Measurements from ENCODE around the gene GSTM4.

GRCh38 chr1:109629372-109630030 is 26.4 kb upstream of the GSTM4 start:
- TF ChIP-seq CTCF (IDR thresholded peaks at IDR 0.05) (no peak), EZH2 (IDR thresholded peaks at IDR 0.05; ENCODE audit: borderline replicate concordance, insufficient read depth, low read depth, low read length, poor library complexity, severe bottlenecking) (no peak)

All from B cell (primary cell).